ENCODE measurements around the gene TRIM65.
"Not testable (repeated sequence)": the region's sequence is repeated elsewhere in the genome, so short reads cannot be mapped to it uniquely, and the experiment has no call there.

TRIM65 gene

DNA sequence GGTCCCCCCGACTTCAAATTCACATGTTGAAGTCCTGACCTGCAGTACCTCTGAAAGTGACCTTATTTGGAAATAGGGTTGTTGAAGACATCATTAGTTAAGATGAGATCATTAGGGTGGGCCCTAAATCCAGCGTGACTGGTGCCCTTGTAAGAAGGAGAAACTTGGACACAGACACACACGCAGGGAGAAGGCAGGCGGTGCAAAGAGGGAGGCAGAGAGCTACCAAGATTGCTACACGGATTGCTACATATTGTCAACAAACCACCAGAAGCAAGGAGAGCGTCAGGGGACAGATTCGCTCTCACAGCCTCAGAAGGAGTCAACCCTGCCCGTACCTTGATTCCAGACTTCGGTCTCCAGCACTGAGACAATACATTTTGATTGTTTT lies 34.8 kb downstream of the TRIM65 start:
- Histone ChIP-seq H3K27ac (ENCODE audit: low read depth, low read length) (no peak overlapping the region), H3K4me3 (ENCODE audit: low read depth, low read length) (no peak overlapping the region), H3K9me3 (ENCODE audit: control insufficient read depth, insufficient read depth, low read depth, low read length) (no peaks in the 10 kb centered on the region), H3K9ac (ENCODE audit: low read length) (no peak overlapping the region), H3K36me3 (ENCODE audit: control insufficient read depth, insufficient read depth, low read length) (no peaks in the 10 kb centered on the region), H3K4me1 (ENCODE audit: control insufficient read depth, insufficient read depth, low read length) (peaks cover 7% of the 10 kb centered on the region; the same call in 1 of the 2 replicates), H3K27me3 (ENCODE audit: control insufficient read depth, insufficient read depth, low read length) (no peaks in the 10 kb centered on the region)

DNA sequence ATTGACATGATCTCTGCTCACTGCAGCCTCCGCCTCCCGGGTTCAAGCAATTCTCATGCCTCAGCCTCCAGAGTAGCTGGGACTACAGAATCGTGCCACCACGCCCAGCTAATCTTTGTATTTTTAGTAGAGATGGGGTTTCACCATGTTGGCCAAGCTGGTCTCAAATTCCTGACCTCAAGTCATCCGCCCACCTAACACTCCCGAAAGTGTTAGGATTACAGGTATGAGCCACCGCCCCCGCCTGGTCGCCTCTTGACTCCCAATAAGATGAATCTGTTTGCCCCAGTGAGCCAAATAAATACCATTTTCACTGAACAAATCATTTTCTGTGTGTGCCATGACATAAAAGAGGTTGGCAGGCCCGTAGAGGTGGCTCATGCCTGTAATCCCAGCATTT lies 37.4 kb downstream of the TRIM65 start:
- H3K36me3 ChIP-seq (ENCODE audit: control insufficient read depth, insufficient read depth, low read length); H3K27ac ChIP-seq (ENCODE audit: low read depth, low read length); H3K9me3 ChIP-seq (ENCODE audit: control insufficient read depth, insufficient read depth, low read depth, low read length); H3K4me1 ChIP-seq (ENCODE audit: control insufficient read depth, insufficient read depth, low read length); H3K9ac ChIP-seq (ENCODE audit: low read length); H3K27me3 ChIP-seq (ENCODE audit: control insufficient read depth, insufficient read depth, low read length); H3K4me3 ChIP-seq (ENCODE audit: low read depth, low read length): not testable (repeated sequence)

DNA sequence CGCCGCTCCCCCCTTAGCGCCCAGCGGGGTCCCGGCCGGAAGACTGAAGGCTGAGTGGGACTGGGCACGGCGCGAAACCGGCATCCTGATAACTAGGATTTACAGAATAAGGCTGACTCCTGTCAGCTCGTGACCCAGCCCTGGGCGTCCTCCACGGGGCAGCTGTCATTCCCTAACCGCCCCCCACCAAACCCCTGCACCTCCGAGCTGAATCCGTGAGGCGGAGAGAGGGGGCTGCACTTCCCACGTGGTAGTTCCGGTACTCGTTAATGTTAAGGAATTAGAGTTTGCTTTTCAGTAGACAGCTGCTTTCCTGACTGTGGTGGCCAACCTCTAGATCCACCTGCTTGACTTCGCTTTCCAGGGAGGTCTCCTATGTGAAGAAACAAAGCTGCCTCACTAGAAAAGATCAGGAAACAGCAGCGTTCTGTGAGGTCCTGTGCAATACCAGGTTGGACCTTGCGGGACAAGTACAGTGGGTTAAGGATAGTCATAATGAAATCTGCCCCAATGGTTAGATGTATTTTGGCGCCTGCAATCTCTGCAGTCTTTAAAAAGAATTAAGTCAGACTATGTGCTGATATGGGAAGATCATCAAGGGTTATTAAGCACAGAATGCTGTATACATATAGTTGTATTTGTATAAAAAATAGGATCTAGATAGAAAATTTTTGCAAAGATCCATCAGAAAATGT lies 40.5 kb downstream of the TRIM65 start:
- H3K27ac ChIP-seq (ENCODE audit: low read depth, low read length), result peak overlapping the region; percentile 65
- no peaks in the 10 kb centered on the region for H3K27me3 ChIP-seq (ENCODE audit: control insufficient read depth, insufficient read depth, low read length)
- peak overlapping the region; percentile 84 for H3K4me3 ChIP-seq (ENCODE audit: low read depth, low read length)
- no peaks in the 10 kb centered on the region for H3K9me3 ChIP-seq (ENCODE audit: control insufficient read depth, insufficient read depth, low read depth, low read length)
- H3K9ac ChIP-seq (ENCODE audit: low read length), result peak overlapping the region; percentile 84
- peaks cover 7% of the 10 kb centered on the region for H3K4me1 ChIP-seq (ENCODE audit: control insufficient read depth, insufficient read depth, low read length)
- peaks cover 5% of the 10 kb centered on the region for H3K36me3 ChIP-seq (ENCODE audit: control insufficient read depth, insufficient read depth, low read length)

DNA sequence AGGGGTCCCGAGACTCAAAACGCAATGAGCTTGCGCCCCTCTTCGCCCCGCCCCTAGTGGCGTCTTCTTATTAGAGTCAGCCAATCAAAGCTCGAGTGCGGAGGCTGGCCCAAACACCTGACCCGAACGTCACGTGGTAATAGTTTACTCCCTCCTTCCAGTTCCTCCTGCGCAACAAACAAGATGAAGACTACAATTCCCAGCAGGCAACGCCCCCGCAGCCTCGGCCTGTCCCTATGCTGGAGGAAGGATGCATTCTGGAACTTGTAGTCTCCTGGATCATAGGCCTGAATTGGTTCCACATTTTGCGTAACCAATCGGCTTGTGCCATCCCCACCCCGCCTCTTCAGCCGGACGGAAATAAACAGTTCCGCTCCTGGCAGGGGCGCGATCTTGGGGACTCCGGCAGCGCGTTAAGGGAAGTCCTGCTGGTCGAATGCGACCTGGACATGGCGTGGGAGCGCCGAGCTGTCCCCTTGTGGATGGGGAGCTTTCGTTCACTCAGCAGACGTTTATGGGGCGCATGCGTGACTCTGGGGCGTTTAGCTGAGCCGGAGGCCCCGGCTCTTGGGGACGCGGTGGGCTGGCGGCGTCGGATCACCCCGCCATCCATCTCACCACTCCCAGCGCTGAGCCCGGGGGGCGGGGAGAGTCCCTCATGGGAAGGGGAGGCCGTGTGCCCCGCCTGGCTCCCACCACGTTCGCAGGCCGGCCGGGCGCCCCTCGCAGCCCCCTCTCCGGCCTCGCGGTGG lies 41.3 kb downstream of the TRIM65 start, which contains the start of gene WBP2:
WBP2 (minus strand) TSS at position 26 of the 752 bp plus-strand sequence. CDS start 38 bp downstream, outside the sequence.
- Histone ChIP-seq H3K4me3 (ENCODE audit: low read depth, low read length) (peak within 1 kb of the TSS; percentile 84), H3K9me3 (ENCODE audit: control insufficient read depth, insufficient read depth, low read depth, low read length) (no peaks in the 10 kb centered on the region), H3K4me1 (ENCODE audit: control insufficient read depth, insufficient read depth, low read length) (peaks cover 7% of the 10 kb centered on the region), H3K27me3 (ENCODE audit: control insufficient read depth, insufficient read depth, low read length) (no peaks in the 10 kb centered on the region), H3K36me3 (ENCODE audit: control insufficient read depth, insufficient read depth, low read length) (peaks cover 12% of the 10 kb centered on the region), H3K9ac (ENCODE audit: low read length) (peak within 1 kb of the TSS; percentile 84), H3K27ac (ENCODE audit: low read depth, low read length) (peak within 1 kb of the TSS; percentile 65)

DNA sequence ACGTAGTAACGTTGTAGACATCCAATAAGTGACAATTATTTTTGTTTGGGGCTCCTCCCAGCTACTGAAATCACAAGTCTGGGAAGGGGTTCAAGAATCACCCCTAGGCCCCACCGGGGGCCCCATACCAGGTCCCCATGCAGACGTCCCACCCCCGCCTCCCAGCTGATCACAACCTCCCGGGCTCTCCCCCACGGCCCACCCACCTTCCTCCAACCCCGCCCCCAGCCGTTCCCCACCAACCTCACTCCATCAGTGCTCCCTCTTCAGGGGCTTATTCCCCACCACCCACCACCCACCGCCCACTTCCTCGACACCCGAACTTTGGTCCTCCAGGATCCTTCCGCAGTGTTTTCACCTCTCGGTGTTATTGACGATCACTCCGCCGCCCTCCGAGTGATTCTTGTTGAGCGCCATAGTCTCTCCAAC lies 41.9 kb downstream of the TRIM65 start:
- H3K36me3 ChIP-seq (ENCODE audit: control insufficient read depth, insufficient read depth, low read length), result peaks cover 15% of the 10 kb centered on the region
- H3K27me3 ChIP-seq (ENCODE audit: control insufficient read depth, insufficient read depth, low read length), result no peaks in the 10 kb centered on the region
- peak overlapping the region; percentile 84 for H3K4me3 ChIP-seq (ENCODE audit: low read depth, low read length)
- peaks cover 7% of the 10 kb centered on the region for H3K4me1 ChIP-seq (ENCODE audit: control insufficient read depth, insufficient read depth, low read length)
- H3K9ac ChIP-seq (ENCODE audit: low read length), result peak overlapping the region; percentile 58
- peak overlapping the region; percentile 0; the same call in 1 of the 2 replicates for H3K27ac ChIP-seq (ENCODE audit: low read depth, low read length)
- no peaks in the 10 kb centered on the region for H3K9me3 ChIP-seq (ENCODE audit: control insufficient read depth, insufficient read depth, low read depth, low read length)

DNA sequence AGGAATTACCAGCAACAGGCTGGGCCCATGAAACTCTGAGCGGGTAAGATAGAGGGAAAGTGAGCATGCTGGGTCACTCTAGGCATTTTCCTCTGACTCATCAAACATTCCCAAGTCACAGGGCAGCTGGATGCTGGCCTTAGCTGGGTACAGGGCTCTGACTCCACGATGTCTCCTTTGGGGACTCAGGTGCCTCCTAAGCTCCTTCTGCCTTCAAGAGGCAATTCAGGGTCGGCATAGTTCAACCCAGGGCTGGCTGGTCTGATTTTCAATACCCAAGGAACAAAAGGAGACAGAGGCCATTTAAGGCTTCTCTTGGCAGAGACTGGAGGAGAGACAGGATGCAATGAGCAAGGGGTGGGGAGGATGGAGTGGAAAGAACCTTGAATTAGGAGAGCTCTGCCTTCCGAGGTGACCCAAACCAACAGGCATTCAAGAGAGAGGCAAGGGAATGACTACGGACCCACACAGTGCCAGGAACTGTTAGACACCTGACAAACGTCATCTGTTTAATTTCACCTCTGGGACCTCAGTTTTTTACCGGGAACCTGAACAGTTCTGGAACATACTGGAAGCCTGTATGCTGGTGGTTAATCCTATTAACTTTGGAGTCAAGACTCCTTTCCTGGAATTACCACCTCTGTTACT lies 42.5 kb downstream of the TRIM65 start:
- no peaks in the 10 kb centered on the region for H3K9me3 ChIP-seq (ENCODE audit: control insufficient read depth, insufficient read depth, low read depth, low read length)
- peaks cover 22% of the 10 kb centered on the region for H3K36me3 ChIP-seq (ENCODE audit: control insufficient read depth, insufficient read depth, low read length)
- H3K9ac ChIP-seq (ENCODE audit: low read length), result peak overlapping the region; percentile 58
- H3K27ac ChIP-seq (ENCODE audit: low read depth, low read length), result peak overlapping the region; percentile 0; the same call in 1 of the 2 replicates
- peak overlapping the region; percentile 84 for H3K4me3 ChIP-seq (ENCODE audit: low read depth, low read length)
- no peaks in the 10 kb centered on the region for H3K27me3 ChIP-seq (ENCODE audit: control insufficient read depth, insufficient read depth, low read length)
- H3K4me1 ChIP-seq (ENCODE audit: control insufficient read depth, insufficient read depth, low read length), result peaks cover 7% of the 10 kb centered on the region

DNA sequence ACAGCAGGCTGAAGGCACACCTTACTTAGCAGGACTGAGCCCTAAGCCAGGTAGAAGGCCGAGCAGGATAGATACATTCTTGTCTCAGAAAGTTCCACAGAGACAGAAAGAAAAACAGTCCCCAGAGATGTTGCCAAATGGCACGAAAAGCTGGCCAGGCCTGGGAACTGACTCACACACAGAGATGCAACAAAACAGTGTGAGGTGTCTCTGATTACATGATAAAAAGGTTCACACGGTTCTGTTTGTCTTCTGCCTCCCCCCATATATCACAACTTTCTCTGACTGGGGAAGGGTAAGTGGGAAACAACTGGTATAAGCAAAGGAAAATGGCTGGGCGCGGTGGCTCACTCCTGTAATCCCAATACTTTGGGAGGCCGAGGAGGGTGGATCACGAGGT lies 43.3 kb downstream of the TRIM65 start:
- Histone ChIP-seq H3K4me1 (ENCODE audit: control insufficient read depth, insufficient read depth, low read length) (peaks cover 10% of the 10 kb centered on the region), H3K9ac (ENCODE audit: low read length) (no peak overlapping the region), H3K27me3 (ENCODE audit: control insufficient read depth, insufficient read depth, low read length) (no peaks in the 10 kb centered on the region), H3K36me3 (ENCODE audit: control insufficient read depth, insufficient read depth, low read length) (peaks cover 29% of the 10 kb centered on the region), H3K9me3 (ENCODE audit: control insufficient read depth, insufficient read depth, low read depth, low read length) (no peaks in the 10 kb centered on the region), H3K27ac (ENCODE audit: low read depth, low read length) (no peak overlapping the region), H3K4me3 (ENCODE audit: low read depth, low read length) (no peak overlapping the region)

DNA sequence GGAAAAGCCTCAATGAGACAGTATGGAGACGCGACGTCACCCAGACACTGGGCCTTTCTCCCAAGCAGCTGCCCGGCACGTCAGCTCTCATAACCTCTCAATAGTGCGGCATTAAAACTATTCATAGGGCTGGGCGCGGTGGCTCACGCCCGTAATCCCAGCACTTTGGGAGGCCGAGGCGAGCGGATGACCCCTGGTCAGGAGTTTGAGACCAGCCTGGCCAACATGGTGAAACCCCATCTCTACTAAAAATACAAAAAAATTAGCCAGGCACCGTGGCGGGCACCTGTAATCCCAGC lies 45.1 kb downstream of the TRIM65 start:
- Histone ChIP-seq H3K4me1 (ENCODE audit: control insufficient read depth, insufficient read depth, low read length) (peaks cover 10% of the 10 kb centered on the region), H3K36me3 (ENCODE audit: control insufficient read depth, insufficient read depth, low read length) (peaks cover 46% of the 10 kb centered on the region)
- H3K9ac ChIP-seq (ENCODE audit: low read length); H3K27ac ChIP-seq (ENCODE audit: low read depth, low read length); H3K27me3 ChIP-seq (ENCODE audit: control insufficient read depth, insufficient read depth, low read length); H3K9me3 ChIP-seq (ENCODE audit: control insufficient read depth, insufficient read depth, low read depth, low read length); H3K4me3 ChIP-seq (ENCODE audit: low read depth, low read length): not testable (repeated sequence)

DNA sequence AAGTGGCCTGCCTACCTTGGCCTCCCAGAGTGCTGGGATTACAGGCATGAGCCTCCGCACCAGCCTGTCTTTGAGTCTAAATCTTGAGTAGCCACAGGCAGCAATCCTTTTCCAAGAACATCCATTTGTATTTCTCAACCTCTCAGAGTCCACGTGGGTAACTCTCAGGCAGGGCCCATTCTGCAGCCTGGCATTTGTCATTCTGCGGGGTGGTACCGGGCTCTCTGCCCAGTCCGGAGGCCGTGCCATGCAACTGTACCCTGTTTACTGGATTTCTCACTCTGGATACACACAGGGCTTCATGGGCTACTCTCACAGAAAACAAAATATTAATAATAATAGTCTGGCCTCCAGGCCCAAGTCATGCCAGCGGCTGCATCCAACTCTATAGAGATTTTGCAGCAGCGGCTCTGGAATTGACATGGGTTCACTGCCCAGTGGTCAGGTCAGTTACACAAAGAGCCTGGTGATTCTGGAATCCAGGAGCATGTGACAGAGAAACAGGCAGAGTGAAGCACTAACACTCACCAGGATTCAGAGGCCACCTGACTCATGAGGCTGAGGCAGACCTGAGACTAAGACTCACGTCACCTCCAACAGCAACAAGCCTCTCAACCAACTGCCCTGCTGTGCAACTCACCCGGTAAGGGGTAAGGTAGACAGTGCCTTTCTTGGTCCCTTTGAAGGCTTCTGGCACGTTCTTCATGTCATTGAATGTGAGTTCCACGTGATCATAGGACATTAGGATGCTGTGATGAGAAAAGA lies 45.6 kb downstream of the TRIM65 start:
- no peak overlapping the region for H3K27ac ChIP-seq (ENCODE audit: low read depth, low read length)
- peaks cover 12% of the 10 kb centered on the region for H3K4me1 ChIP-seq (ENCODE audit: control insufficient read depth, insufficient read depth, low read length)
- H3K9ac ChIP-seq (ENCODE audit: low read length), result no peak overlapping the region
- no peak overlapping the region for H3K4me3 ChIP-seq (ENCODE audit: low read depth, low read length)
- no peaks in the 10 kb centered on the region for H3K9me3 ChIP-seq (ENCODE audit: control insufficient read depth, insufficient read depth, low read depth, low read length)
- peaks cover 51% of the 10 kb centered on the region for H3K36me3 ChIP-seq (ENCODE audit: control insufficient read depth, insufficient read depth, low read length)
- no peaks in the 10 kb centered on the region for H3K27me3 ChIP-seq (ENCODE audit: control insufficient read depth, insufficient read depth, low read length)

DNA sequence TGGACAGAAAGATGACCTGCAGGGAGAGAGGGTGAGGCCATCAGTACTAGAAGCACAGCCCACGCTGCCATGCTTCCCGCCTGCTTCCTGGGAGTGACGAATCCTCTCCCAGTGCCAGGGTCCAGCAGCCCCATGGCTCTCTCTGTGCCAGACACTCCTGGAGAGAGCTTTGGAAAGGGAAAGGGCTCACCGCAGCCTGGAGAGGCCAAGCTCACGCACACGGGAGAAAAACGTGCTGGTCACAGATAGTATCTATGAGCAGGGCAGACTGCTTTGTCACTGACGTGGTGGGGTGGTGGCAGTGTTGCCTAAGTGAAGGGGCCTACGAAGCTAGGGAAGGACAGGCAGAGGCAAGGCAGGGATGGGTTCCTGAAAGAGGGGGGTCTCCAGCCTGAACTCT lies 47.0 kb downstream of the TRIM65 start:
- no peaks in the 10 kb centered on the region for H3K27me3 ChIP-seq (ENCODE audit: control insufficient read depth, insufficient read depth, low read length)
- no peaks in the 10 kb centered on the region for H3K9me3 ChIP-seq (ENCODE audit: control insufficient read depth, insufficient read depth, low read depth, low read length)
- H3K9ac ChIP-seq (ENCODE audit: low read length), result no peak overlapping the region
- H3K4me1 ChIP-seq (ENCODE audit: control insufficient read depth, insufficient read depth, low read length), result peaks cover 25% of the 10 kb centered on the region
- peaks cover 54% of the 10 kb centered on the region for H3K36me3 ChIP-seq (ENCODE audit: control insufficient read depth, insufficient read depth, low read length)
- no peak overlapping the region for H3K4me3 ChIP-seq (ENCODE audit: low read depth, low read length)
- no peak overlapping the region for H3K27ac ChIP-seq (ENCODE audit: low read depth, low read length)

All from HUES6 (cell line).